Aorta (tissue), 5 donors: ENCODE data around the gene DNASE2B. TPM values are rescaled to one million over a fixed set of nuclear protein-coding genes. Genes with fewer than 3 reads are reported as not detected.

Source experiments
- ATAC-seq: fragments of 200-7000 bp; cut with Tn5 transposase; one replicate; pipeline ENCODE4 v1.9.1; 2022; ENCODE audit warnings: moderate library complexity; ENCODE audit not compliant: low FRiP score
- DNase-seq, 2 donors: peaks; one replicate each; pipeline ENCODE4 v3.0.0-alpha.2; 2020
- H3K27ac ChIP-seq, 2 donors: one replicate each; pipeline ENCODE4 v1.5.1; 2013; ENCODE audit warnings: low read length in 2 of 2, mild to moderate bottlenecking in 2 of 2, moderate library complexity in 2 of 2, control low read depth in 1 of 2, inconsistent platforms in 1 of 2, low read depth in 1 of 2
- H3K27me3 ChIP-seq, 2 donors: one replicate each; pipeline ENCODE4 v1.6.1; 2013; ENCODE audit warnings: control low read depth in 1 of 2, low read length in 1 of 2, mild to moderate bottlenecking in 1 of 2, moderate library complexity in 1 of 2; ENCODE audit not compliant: insufficient read depth in 2 of 2, control insufficient read depth in 1 of 2
- H3K36me3 ChIP-seq, 2 donors: one replicate each; pipeline ENCODE4 v1.6.1; 2013; ENCODE audit warnings: control low read depth in 1 of 2, low read length in 1 of 2, mild to moderate bottlenecking in 1 of 2; ENCODE audit not compliant: insufficient read depth in 2 of 2, control insufficient read depth in 1 of 2
- H3K4me1 ChIP-seq, 2 donors: one replicate each; pipeline ENCODE4 v1.6.1; 2013; ENCODE audit warnings: low read length in 2 of 2, control low read depth in 1 of 2, mild to moderate bottlenecking in 1 of 2, moderate library complexity in 1 of 2; ENCODE audit not compliant: insufficient read depth in 2 of 2, control insufficient read depth in 1 of 2
- H3K4me3 ChIP-seq, 2 donors: one replicate each; pipeline ENCODE4 v1.5.1; 2013; ENCODE audit warnings: low read length in 2 of 2, control low read depth in 1 of 2, mild to moderate bottlenecking in 1 of 2
- H3K9me3 ChIP-seq: one replicate; pipeline ENCODE4 v1.6.1; 2013; ENCODE audit warnings: mild to moderate bottlenecking, low read length; ENCODE audit not compliant: control insufficient read depth
- WGBS, 2 donors: extraction: QIAGEN DNeasy Blood & Tissue Kit; methylation state at CpG; one replicate each; pipeline ENCODE4 v1.1.7; 2013; 5-methylcytosine and 5-hydroxymethylcytosine counted together
- intact Hi-C, 2 donors: fragments of 100-400 bp; cut with DNase I; formaldehyde crosslinking; loops; one replicate each; pipeline versions ENCODE4 v1.14.2 to v1.15.0; 2022
- polyA plus RNA-seq, 2 donors: library from polyadenylated mRNA; stranded (reverse); fragments of 200-250 nt; gene quantifications; one replicate each; pipeline ENCODE4 v1.2.3, GENCODE V29; 2013
- total RNA-seq, 2 donors: library from RNA; stranded (reverse); fragmentation: NEBNext Ultra II Directional; extraction: Animal tissue kit (Norgen Biotek cat#: 25700); gene quantifications; one replicate each; pipeline ENCODE4 v1.2.1, GENCODE V29; 2021
- donor health status: healthy with polysubstance abuse.
- donor health status: Bipolar disorder and iron deficiency.
- donor health status: DM: no; HTN: no; CAD: no.
- donor health status: DM: no; HTN: no; CAD: no.
- donor health status: DM: yes; HTN: yes; CAD: no.

Gene DNASE2B
- total and polyA plus RNA-seq, 4 donors: 1.0 TPM; not detected in 3

DNA sequence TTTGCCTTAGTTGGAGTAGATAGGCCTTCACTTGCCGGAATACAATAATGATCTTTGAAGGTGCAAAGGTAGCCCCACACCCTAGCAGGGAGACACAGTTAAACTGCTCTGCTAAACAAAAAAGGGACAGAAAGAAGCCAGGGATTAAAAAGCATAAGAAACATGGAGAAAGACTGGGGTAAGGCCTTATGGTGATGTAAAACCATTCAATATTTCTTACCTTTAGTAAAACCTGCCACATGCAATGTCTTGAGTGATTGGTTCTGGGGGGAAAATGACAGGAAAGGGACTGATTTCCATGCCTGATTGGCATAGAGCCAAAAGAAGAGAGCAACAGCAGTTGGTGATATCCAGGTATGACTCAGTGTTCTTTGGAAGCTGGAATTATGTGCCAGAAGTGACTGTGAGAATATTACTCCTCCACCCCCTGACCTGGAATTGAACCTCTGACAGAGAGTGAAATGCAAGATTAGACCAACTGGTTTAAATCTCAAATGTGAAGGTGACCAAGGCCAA, 8.1 kb downstream of the DNASE2B start:
- no peak overlapping the region for H3K4me3 ChIP-seq
- no peak overlapping the region for H3K27ac ChIP-seq
- no peaks in the 10 kb centered on the region for H3K36me3 ChIP-seq
- no peaks in the 10 kb centered on the region for H3K27me3 ChIP-seq
- 96 to 97% methylated on average over 1 of the region's 1 CpG for WGBS, 2 donors
- DNase-seq: no peak
- intact Hi-C loops: no loop called here
- H3K4me1 ChIP-seq: no peaks in the 10 kb centered on the region
- ATAC-seq: no peak
- no peaks in the 10 kb centered on the region for H3K9me3 ChIP-seq

DNA sequence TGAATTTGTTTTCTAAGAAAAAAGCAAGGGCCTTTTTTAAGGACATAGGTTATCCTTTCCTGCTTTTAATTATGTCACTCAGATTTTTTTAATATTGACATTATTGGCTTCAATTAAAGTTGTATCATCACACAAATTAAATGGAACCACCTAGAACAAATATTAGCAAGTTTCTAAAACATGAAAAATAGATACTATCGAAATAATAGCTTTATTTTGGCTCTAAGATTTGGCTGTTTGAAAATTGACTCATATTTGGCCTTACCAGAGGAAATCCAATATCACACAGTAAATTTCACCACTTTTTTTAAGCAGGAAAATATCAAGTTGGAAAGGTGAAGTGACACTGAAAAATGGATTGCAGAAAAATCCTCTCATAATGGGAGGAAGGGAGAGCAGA, 9.2 kb downstream of the DNASE2B start:
- H3K27me3 ChIP-seq: no peaks in the 10 kb centered on the region
- H3K9me3 ChIP-seq: no peaks in the 10 kb centered on the region
- H3K4me3 ChIP-seq: no peak overlapping the region
- WGBS, 2 donors: 0 to 2% methylated on average over 1 of the region's 1 CpG
- H3K36me3 ChIP-seq: no peaks in the 10 kb centered on the region
- DNase-seq: no peak
- H3K4me1 ChIP-seq: no peaks in the 10 kb centered on the region
- no peak for ATAC-seq
- no peak overlapping the region for H3K27ac ChIP-seq
- intact Hi-C loops: no loop called here

DNA sequence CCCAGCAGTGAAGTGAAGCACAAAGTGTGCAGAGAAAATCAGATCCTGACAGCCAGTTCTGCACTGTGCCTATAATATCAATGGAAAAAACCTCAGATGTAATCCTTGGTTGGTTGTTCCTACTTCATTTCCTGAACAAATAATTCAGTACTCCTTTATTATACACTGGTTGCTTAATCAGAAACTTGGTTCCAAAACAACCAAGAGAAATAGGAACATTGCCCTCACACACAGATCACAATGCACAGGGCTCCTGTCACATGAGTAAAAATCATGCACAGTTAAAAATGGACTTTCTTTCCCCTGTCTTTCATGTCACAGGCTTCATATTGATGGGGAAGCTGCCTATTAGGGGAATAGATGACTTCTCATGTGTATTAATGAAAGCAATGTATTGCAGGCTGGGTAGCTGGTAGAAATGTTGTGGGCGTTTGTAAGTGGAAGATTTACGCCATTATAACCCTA, 9.7 kb downstream of the DNASE2B start:
- H3K36me3 ChIP-seq: no peaks in the 10 kb centered on the region
- ATAC-seq (peak; percentile 59), DNase-seq (no peak)
- H3K9me3 ChIP-seq: no peaks in the 10 kb centered on the region
- peaks cover 0 to 2% of the 10 kb centered on the region in 2 donors for H3K4me1 ChIP-seq
- H3K27me3 ChIP-seq: no peaks in the 10 kb centered on the region
- WGBS, 2 donors: 82 to 88% methylated on average over 2 of the region's 2 CpGs
- intact Hi-C loops: no loop called here
- H3K27ac ChIP-seq: no peak overlapping the region
- no peak overlapping the region for H3K4me3 ChIP-seq

DNA sequence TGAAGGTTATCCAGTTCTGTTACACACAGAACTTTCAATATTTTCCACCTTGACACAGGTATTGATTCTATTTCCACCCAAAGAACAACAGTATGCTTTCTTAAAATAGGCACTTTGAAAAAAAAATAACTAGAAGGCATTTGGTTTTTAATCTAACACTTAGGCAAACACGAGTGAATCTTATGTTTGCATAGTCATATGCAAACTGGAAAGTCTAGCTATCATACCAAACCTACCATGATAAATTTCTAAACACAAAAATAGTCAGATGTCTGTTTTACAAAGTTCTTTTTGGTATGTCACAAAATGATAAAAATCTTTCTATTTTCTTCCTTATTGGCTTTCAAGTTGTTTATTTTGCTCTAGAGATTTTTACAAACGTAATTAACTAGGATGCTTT, 11.6 kb downstream of the DNASE2B start:
- ATAC-seq (no peak), DNase-seq (no peak)
- Histone ChIP-seq H3K4me1 (peaks cover 0 to 2% of the 10 kb centered on the region in 2 donors), H3K9me3 (no peaks in the 10 kb centered on the region), H3K36me3 (no peaks in the 10 kb centered on the region), H3K27me3 (no peaks in the 10 kb centered on the region), H3K4me3 (no peak overlapping the region), H3K27ac (no peak overlapping the region)
- intact Hi-C loops: no loop called here
- WGBS, 2 donors: 35 to 43% methylated on average over 2 of the region's 2 CpGs

DNA sequence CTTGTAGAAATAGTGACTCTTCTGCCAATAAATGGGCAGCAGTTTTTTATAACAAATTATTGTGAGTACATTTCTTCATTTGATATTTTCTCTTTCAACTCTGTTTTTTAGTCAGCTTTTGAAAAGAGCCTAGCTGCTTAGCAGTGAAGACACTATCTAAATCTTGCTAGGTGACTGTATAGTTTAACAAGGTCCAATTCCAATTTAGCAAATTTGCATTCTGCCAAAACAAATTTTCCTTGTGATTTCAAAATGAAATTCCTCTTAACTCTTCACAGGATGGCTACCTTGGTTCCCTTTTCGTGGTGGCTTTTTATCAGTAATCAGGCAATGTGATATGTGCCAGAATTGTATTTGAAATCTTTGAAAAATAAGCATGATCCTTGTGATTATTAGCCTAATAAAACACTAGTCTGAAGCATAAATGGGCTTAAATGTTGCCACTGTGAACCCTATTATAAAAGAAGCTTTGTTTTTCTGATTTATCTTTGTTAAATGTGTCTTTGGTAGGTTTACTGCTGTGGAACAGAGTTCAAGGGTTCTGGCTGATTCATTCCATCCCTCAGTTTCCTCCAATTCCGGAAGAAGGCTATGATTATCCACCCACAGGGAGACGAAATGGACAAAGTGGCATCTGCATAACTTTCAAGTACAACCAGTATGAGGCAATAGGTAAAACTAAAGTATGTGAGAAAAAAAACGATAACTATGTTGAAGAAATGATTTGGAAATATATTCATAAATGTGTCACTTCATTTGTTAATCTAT, 12.2 kb downstream of the DNASE2B start:
- Histone ChIP-seq H3K4me3 (no peak overlapping the region), H3K27ac (no peak overlapping the region), H3K9me3 (no peaks in the 10 kb centered on the region), H3K27me3 (no peaks in the 10 kb centered on the region), H3K4me1 (peaks cover 0 to 2% of the 10 kb centered on the region in 2 donors), H3K36me3 (no peaks in the 10 kb centered on the region)
- intact Hi-C loops: no loop called here
- DNase-seq: no peak
- WGBS, 2 donors: 54 to 55% methylated on average over 4 of the region's 4 CpGs
- no peak for ATAC-seq

DNA sequence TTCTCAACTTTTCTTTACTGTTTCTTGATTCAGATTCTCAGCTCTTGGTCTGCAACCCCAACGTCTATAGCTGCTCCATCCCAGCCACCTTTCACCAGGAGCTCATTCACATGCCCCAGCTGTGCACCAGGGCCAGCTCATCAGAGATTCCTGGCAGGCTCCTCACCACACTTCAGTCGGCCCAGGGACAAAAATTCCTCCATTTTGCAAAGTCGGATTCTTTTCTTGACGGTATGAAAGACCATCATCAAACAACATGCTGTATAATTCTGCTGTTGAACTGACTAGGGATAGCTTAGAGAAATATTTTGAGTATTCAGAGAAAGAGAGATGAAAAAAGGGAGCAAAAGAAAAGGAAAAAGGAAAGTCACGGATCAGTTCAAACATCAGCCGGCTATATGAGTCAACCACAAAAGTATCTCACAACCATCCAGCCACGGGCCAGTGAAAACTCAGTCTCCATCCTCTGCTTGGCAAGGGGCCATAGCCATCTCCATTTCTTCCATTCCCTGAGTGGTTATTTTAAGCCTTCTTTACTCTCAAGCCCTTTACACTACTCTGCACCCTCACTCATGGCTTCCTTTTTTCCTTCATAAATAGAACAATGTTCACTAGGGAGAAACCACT, 14.1 kb downstream of the DNASE2B start:
- 30 to 36% methylated on average over 7 of the region's 7 CpGs for WGBS, 2 donors
- intact Hi-C loops: no loop called here

DNA sequence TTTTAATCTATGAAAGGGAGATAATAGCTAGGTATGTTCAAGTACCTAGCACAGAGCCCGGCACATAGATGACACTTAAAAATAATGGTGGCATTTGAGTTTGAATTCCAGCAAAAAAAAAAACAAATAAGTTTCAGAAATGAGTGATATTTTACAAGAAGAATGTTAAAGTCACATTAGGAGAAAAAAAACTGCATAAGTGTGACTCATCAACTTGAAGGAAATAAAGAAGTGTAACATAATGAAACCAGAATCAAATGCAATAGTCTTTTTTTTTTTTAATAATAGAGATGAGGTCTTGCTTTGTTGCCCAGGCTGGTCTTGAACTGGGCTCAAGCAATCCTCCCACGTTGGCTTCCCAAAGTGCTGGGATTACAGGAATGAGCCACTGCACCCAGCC, 17.1 kb downstream of the DNASE2B start:
- Histone ChIP-seq H3K4me3 (no peak overlapping the region), H3K9me3 (no peaks in the 10 kb centered on the region), H3K4me1 (peaks cover 0 to 2% of the 10 kb centered on the region in 2 donors), H3K27me3 (no peaks in the 10 kb centered on the region), H3K36me3 (no peaks in the 10 kb centered on the region), H3K27ac (no peak overlapping the region)
- ATAC-seq (no peak), DNase-seq (no peak)
- intact Hi-C loops: no loop called here
- WGBS, 2 donors: 43% methylated on average over 2 of the region's 2 CpGs

More for the DNA sequence above, 14.1 kb downstream of the DNASE2B start:
- no peaks in the 10 kb centered on the region for H3K9me3 ChIP-seq
- H3K27me3 ChIP-seq: no peaks in the 10 kb centered on the region
- no peak overlapping the region for H3K27ac ChIP-seq
- H3K4me3 ChIP-seq: no peak overlapping the region
- ATAC-seq: no peak
- no peaks in the 10 kb centered on the region for H3K36me3 ChIP-seq
- no peak for DNase-seq
- H3K4me1 ChIP-seq: peaks cover 0 to 2% of the 10 kb centered on the region in 2 donors

DNA sequence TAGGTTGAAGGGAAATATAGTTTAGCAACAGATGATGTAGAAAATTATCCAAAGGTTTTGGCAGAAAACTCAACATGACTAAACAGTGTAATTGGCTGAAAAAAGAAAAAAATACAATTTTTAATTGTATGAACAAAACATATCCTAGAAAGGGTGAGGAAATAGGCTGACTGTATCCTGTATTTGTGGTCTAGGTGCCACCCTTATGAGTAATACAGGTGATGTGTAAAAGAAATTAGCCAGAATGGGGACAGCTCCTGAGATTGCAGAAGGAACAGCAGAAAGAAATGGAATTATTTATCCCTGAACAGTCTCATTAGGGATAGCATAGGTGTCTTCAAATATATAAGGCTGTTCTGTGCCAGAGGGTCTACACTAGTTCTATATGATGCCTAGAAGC, 24.6 kb downstream of the DNASE2B start:
- no peak overlapping the region for H3K27ac ChIP-seq
- ATAC-seq (no peak), DNase-seq (no peak)
- H3K9me3 ChIP-seq: no peaks in the 10 kb centered on the region
- H3K36me3 ChIP-seq: no peaks in the 10 kb centered on the region
- intact Hi-C loops: no loop called here
- no peaks in the 10 kb centered on the region for H3K27me3 ChIP-seq
- no peak overlapping the region for H3K4me3 ChIP-seq
- H3K4me1 ChIP-seq: no peaks in the 10 kb centered on the region
